GM21447 (cell line): ENCODE results near the gene EIF2S3.

ENCODE experiments used
- ATAC-seq: cut with Tn5 transposase; IDR thresholded peaks from one replicate; pipeline ENCODE4 v1.9.1; 2021; ENCODE audit not compliant: unreplicated experiment

EIF2S3 gene

DNA sequence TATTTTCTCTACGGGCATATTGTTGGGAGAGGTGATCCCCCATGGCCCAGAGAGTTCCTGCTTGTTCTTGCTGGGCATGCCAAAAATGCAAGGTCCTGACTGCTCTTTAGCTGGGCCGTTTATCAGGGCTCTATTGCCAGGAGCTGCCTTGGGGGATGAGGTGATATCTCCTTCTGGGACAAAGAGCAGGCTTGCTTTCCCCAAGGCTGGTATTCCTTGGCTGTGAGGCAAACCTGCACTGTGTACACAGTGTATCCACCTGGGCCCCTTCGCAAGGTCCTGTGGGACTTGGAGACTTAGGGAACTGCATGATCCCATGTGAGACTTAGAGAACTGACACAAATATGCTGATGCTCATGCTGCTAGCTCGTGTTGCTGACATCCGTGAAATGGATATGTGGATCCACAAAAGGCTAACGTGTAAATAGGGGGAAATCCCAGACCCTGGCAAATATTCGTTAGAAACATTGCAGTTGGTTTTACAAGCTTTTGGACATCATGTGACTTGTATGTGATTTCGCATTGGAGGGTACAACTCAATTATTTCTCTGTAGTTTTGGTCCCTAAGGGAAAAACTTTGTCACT is 70.4 kb downstream of the EIF2S3 start:
- ATAC-seq: no peak
